HG03135 (cell line): Measurements from ENCODE around the gene ZNF613.
A peak's percentile ranks its signal among the peaks of the same experiment; 100 is the strongest.
"Not testable (repeated sequence)": the region's sequence is repeated elsewhere in the genome, so short reads cannot be mapped to it uniquely, and the experiment has no call there.

Experiments used
- ATAC-seq: cut with Tn5 transposase; IDR thresholded peaks from one replicate; pipeline ENCODE4 v1.9.1; 2021; ENCODE audit warnings: mild to moderate bottlenecking, moderate library complexity; ENCODE audit not compliant: unreplicated experiment

Gene ZNF613

DNA sequence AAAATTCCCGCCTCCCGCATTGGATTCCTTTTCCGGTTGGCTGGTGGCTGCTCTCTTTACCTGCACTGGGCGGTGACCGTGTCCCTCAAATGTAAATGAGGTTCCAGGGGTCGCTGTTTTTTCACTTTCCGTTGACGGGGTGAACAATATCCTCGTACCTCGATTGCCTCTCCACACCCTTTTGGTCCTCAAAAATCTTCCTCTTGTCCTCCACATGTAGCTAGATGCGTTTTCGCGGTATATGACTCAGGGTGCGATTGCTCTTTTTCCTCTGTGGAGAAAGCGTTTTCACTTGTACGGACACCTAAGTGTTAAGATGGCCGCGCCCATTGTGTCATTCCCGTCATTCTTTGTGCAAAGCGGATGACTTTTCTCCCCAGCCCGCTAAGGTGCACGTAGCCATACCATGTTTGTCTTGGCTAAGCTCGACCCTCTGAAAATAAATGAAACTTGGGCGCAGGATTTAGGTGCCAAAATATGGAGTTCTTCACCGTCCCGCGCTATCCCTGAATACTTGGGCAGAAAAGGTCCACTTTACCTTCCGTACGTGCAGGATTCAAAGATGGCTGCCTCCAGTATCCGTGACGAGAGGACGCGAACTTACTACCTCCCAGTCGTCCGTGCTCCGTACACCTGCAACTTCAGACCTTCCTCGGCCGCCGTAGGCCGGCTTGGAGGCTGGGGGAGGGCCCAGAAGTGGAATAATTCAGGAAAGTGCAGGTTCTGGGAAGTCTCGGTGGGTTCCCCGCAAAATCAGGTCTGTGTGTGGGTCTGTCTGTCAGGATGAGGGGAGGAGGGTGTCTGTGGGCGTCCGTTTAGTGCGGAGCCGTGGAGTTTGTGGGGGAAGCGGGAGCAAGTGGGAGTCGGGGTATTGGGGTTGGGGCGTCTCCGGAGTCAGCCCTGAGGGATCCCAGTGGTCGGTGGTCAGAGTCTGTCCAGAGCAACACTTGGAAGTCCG lies at the start of gene ZNF613:
Gene ZNF613, plus strand, starts transcription at position 689 of the 958 bp plus-strand sequence. CDS start 8,749 bp downstream, outside the sequence.
- ATAC-seq = peak; percentile 83

DNA sequence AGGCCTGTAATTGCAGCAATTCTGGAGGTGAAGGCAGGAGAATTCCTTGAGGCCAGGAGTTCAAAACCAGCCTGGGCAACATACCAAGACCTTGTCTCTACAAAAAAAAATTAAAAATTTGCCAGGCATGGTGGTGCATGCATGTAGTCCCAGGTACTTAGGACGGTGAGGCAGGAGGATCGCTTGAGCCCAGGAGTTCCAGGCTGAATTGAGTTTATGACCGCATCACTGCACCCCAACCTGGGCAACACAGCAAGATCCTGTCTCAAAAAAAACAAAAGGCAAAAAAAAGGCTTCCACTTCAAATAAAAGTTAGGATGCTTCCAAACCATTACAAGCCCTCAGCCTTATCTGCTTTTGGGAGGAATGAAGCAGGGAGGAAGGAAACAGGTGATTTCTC lies 44.8 kb upstream of the ZNF613 start:
- no peak for ATAC-seq

DNA sequence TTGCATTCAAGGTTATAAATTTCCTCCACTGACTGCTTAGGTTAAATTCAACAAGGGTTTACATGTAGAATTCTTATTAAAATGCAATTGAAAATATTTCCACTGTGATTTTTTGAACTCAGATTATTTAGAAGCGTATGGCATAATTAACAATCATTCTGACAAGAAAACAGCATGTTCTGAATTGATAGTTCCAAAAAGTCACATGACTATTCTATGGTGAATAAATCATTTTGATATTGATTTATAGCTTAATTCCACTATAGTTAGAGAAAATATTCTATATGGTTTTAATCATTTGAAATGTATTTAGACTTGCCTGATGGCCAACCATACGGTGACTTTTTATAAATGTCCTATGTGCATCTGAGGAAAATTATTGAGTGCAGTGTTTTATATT lies 42.6 kb upstream of the ZNF613 start:
- no peak for ATAC-seq

DNA sequence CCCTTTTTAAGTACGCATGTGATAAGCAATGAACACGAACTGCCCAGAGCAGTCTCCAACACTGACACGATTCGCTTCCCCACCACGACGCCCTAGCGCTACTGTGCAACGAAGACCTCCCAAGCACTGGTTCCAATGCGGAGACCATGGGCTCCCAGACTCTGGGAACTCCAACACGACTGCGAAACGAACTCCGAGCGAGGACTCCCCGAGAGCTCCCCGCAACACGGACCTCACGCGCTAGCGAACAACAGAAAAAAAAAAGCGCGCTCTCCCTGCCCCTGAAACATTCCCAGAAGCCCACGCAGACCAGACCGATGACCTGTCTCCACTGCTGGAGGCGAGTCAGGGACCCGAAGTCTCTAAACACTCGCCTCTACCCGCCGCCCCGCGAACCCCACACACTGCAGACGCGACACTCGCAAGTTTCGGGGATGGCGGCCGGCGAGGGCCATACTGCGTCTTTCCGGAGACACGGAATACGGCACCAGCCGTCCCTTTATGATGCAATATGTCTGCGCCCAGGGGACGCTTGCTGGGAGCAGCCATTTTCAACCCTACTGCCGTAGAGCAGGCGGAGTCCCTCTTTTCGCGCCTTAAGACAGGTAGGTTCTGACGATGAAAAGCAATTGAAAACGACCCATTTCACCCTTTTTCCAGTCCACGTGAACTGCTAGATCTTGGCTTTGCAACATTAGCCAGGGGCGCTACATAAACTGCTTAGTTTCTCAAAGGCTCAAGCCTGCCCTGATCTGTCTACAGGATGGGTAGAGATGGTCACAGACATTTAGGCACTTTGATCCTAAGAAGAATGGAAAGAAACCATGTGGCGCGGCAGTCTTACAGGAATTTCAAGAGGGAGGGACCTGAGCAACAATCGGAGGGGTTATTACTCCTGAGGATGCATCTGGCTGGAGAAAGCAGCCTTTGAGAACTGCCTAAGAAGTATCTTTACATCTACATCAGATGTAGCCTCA lies 39.5 kb upstream of the ZNF613 start, which contains the start of gene ZNF577:
Gene ZNF577, minus strand, starts transcription at position 430 of the 977 bp plus-strand sequence. CDS start 7,569 bp downstream, outside the sequence.
- ATAC-seq = no peak

GRCh38 chr19:51889934-51890333 lies 37.3 kb upstream of the ZNF613 start:
- ATAC-seq = no peak

- no peak for ATAC-seq
Observed at GRCh38 chr19:51891193-51891747, 36.0 kb upstream of the ZNF613 start.

DNA sequence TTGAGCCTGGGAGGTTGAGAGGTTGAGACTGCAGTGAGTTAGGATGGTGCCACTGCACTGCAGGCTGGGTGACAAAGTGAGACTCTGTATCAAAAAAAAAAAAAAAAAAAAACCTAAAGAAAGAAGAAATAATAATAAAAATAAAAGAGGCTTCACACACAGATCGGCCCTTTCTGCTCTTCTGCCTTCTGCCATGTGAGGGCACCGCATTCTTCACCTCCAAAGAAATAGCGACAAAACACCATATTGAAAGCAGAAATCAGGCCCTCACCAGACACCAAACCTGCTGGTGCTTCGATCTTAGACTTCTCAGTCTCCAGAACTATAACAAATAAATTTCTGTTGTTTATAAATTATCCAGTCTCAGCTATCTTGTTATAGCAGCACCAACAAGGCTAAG lies 25.4 kb upstream of the ZNF613 start:
- ATAC-seq = no peak

- no peak for ATAC-seq
Observed at GRCh38 chr19:51903192-51903591, 24.1 kb upstream of the ZNF613 start.

DNA sequence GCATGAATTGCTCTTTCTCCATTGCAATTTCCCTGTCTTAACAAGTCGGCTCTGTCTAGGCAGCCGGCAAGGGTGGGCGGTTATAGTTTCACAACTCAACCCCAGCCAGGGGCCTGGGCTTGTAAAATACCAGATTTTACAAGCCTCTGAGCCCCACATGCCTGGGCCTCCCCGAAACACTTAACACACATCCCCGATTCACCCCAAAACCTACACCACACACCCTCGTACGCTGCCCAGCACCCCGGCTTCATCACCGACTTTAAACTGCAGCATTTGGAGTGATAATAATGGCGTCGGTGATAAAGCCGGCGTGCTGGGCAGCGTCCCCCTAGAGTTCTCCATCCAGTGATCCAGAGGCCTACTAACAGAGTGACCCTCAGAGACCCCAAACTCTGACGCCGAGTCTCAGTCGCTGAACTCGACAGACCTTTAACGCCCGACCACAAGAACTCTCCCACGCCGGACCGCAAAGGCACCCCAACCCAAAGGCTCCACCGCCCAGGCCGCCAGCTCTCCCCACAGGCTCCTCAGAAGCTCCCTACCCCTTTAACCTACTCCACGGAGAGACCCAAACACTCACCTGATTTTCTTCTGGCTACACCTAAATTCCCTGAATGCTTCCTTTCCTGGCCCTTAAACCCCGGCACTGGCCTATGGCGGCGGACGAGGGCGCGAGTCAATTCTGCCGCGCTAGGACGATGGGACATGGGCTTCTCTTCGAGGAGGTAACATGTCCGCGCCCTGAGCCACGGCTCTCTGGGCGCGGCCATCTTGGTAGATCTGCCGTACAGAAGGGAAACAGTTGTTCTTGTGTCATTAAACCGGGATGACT lies 22.7 kb upstream of the ZNF613 start, which contains the start of gene ZNF649:
Gene ZNF649, minus strand, starts transcription at position 687 of the 835 bp plus-strand sequence. CDS start 4,910 bp downstream, outside the sequence.
- ATAC-seq = peak; percentile 87

DNA sequence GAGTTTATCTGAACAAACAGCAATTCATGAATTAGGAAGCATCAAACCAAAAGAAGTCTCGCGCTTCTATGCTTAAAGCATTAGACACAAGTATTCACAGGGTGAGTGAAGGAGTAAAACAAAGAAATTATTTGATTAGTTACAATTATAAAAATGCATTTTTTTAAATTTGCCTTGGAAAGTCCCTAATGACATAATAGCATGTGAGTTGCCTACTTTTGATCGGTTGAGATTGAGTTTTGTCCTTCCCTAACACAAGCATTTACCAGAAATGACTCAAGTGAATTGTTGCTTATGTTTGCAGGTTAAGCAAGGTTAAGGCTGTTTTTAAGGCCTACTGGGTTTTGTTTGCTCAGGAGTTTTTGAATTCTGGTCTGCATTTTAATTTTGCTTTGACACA lies 22.1 kb upstream of the ZNF613 start:
- ATAC-seq = peak; percentile 25

- ATAC-seq = not testable (repeated sequence)
Observed at GRCh38 chr19:51905639-51906038, 21.6 kb upstream of the ZNF613 start.

DNA sequence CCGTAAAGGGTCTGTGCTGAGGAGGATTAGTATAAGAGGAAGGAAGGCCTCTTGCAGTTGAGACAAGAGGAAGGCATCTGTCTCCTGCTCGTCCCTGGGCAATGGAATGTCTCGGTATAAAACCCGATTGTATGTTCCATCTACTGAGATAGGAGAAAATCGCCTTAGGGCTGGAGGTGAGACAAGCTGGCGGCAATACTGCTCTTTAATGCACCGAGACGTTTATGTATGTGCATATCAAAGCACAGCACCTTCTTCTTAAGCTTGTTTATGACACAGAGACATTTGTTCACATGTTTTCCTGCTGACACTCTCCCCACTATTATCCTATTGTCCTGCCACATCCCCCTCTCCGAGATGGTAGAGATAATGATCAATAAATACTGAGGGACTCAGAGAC lies 21.2 kb upstream of the ZNF613 start:
- ATAC-seq = not testable (repeated sequence)

GRCh38 chr19:51907981-51908380 lies 19.3 kb upstream of the ZNF613 start:
- ATAC-seq = not testable (repeated sequence)

GRCh38 chr19:51915324-51915867 lies 11.9 kb upstream of the ZNF613 start:
- ATAC-seq = no peak

- no peak for ATAC-seq
Observed at GRCh38 chr19:51916167-51916566, 11.1 kb upstream of the ZNF613 start.

DNA sequence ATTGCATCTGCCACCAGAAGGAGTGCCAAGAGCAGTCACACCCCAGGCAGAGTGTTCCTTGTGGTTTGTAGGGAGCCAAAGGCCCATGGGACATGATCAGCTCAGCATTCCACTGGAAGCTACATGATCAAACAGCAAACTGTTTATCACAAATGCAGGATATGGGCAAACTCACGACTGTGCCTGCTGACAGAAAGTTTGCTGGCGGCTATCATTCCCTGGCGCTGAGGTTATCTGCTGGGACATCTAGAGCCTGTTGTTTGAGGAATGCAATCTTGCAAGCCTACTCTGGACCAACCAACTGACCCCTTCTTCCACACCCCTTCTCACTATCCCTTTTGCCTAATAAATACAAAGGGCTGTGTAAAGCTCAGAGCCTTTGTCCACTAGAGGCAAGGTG lies 7.7 kb upstream of the ZNF613 start:
- no peak for ATAC-seq

DNA sequence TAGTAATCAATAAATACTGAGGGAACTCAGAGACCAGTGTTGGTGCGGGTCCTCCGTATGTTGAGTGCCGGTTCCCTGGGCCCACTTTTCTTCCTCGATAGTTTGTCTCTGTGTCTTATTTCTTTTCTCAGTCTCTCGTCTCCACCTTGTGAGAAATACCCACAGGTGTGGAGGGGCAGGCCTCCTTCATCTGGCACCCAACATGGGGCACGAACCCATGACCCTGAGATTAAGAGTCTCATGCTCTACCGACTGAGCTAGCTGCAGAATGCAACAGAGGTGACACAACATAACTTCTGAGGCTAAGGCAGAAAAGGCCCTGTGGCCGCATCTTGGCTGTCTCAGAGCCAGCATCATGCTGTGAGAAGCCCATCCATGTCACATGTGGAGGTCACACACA lies 5.3 kb upstream of the ZNF613 start:
- ATAC-seq = no peak

DNA sequence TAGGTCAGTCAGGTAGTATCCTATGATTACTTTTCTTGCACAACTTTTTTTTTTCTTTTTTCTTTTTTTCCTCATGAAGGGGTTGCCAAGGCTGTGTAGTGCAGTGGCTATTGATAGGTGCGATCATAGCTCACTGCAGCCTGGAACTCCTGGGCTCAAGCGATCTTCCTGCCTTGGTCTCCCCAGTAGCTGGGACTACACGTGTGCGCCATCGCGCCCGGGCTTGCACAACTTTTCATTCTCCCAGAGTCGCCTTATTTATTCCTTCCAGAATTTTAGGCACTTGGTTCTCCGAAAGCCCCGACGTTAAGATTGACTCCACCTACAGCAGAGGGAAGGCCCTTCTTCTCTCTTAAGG lies 867 bp upstream of the ZNF613 start:
- no peak for ATAC-seq

GRCh38 chr19:51927859-51928258 lies 587 bp downstream of the ZNF613 start:
- no peak for ATAC-seq

DNA sequence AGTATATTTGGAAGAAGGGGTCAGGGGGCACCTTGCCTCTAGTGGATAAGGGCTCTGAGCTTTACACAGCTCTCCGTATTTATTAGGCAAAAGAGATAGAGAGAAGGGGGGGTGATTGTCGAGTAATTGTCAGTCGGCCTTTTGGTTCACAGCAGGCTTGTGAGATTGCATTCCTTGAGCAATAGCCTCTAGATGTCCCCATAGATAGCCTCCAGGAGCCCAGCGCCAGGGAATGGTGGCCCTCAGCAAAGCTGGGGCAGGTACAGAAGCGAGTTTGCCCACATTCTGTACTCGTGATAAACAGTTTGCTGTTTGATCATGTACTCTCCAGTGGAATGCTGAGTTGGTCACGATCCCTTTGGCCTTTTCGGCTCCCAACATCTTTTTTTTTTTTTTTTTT lies 4.6 kb downstream of the ZNF613 start:
- ATAC-seq = no peak
